HL-60 (cell line): ENCODE results near the gene MTFP1.

Experiments used
- DNase-seq, 2 experiments: peaks; one replicate each; pipeline ENCODE4 v3.0.0-alpha.2; 2010 to 2020; ENCODE audit warnings: low read depth in 1 of 2, low spot score in 1 of 2
- H3K27ac ChIP-seq: fragments of 250-450 bp; sonication (Bioruptor Pico); replicated peaks from 2 replicates; pipeline ENCODE4 v1.5.1; 2020; ENCODE audit warnings: mild to moderate bottlenecking, moderate library complexity
- H3K27me3 ChIP-seq: fragments of 250-450 bp; sonication (Bioruptor Pico); 2 replicates; pipeline ENCODE4 v1.5.1; 2021; ENCODE audit warnings: mild to moderate bottlenecking, moderate library complexity; ENCODE audit not compliant: insufficient read depth, poor library complexity, severe bottlenecking
- H3K4me3 ChIP-seq: replicated peaks from 2 replicates; pipeline ENCODE4 v1.5.1; 2011; ENCODE audit warnings: mild to moderate bottlenecking, control low read depth, low read length; ENCODE audit not compliant: insufficient read depth
- GABPA ChIP-seq: IDR thresholded peaks from 2 replicates; pipeline ENCODE4 v1.6.1; 2012; ENCODE audit warnings: low read depth
- POLR2AphosphoS5 ChIP-seq: IDR thresholded peaks from 2 replicates; pipeline ENCODE4 v1.6.1; 2012; ENCODE audit warnings: low read depth
- SPI1 ChIP-seq: IDR thresholded peaks from 2 replicates; pipeline ENCODE4 v1.6.1; 2012; ENCODE audit warnings: low read depth, mild to moderate bottlenecking, borderline replicate concordance
- TF ChIP-seq, protein P1 (sequence below): IDR thresholded peaks from 2 replicates; pipeline ENCODE4 v1.6.1; 2012; ENCODE audit warnings: low read depth; ENCODE audit not compliant: insufficient replicate concordance
- TF ChIP-seq, protein P2 (sequence below): IDR thresholded peaks from one replicate; pipeline ENCODE4 v1.5.1; 2011; ENCODE audit warnings: low read length, control low read depth, inconsistent platforms; ENCODE audit not compliant: insufficient read depth

Gene MTFP1

DNA sequence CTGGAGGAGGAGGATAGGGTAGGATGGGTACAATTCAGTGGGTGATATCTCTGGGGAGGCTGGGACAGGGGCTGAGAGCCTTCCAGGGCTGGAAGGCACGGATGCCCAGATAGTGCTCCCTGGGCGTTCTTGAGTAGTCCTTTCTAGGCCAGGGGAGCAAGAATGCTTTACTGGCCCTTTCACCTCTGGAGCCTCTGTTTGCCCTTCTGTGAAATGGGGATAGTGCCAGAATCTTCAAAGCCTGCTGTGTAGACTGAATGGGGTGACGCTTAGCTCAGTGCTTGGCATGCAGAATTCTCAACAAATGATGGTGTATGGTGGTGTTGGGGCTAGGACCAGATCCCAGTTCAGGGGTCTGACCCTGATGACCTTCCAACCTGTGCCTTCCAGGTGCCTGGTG lies 7.7 kb downstream of the MTFP1 start:
- Histone ChIP-seq H3K4me3 (no peak overlapping the region), H3K27ac (no peak overlapping the region), H3K27me3 (no peaks in the 10 kb centered on the region)
- DNase-seq = no peak
- no peak for TF ChIP-seq SPI1
- TF ChIP-seq, protein P1, sequence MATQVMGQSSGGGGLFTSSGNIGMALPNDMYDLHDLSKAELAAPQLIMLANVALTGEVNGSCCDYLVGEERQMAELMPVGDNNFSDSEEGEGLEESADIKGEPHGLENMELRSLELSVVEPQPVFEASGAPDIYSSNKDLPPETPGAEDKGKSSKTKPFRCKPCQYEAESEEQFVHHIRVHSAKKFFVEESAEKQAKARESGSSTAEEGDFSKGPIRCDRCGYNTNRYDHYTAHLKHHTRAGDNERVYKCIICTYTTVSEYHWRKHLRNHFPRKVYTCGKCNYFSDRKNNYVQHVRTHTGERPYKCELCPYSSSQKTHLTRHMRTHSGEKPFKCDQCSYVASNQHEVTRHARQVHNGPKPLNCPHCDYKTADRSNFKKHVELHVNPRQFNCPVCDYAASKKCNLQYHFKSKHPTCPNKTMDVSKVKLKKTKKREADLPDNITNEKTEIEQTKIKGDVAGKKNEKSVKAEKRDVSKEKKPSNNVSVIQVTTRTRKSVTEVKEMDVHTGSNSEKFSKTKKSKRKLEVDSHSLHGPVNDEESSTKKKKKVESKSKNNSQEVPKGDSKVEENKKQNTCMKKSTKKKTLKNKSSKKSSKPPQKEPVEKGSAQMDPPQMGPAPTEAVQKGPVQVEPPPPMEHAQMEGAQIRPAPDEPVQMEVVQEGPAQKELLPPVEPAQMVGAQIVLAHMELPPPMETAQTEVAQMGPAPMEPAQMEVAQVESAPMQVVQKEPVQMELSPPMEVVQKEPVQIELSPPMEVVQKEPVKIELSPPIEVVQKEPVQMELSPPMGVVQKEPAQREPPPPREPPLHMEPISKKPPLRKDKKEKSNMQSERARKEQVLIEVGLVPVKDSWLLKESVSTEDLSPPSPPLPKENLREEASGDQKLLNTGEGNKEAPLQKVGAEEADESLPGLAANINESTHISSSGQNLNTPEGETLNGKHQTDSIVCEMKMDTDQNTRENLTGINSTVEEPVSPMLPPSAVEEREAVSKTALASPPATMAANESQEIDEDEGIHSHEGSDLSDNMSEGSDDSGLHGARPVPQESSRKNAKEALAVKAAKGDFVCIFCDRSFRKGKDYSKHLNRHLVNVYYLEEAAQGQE = no peak

DNA sequence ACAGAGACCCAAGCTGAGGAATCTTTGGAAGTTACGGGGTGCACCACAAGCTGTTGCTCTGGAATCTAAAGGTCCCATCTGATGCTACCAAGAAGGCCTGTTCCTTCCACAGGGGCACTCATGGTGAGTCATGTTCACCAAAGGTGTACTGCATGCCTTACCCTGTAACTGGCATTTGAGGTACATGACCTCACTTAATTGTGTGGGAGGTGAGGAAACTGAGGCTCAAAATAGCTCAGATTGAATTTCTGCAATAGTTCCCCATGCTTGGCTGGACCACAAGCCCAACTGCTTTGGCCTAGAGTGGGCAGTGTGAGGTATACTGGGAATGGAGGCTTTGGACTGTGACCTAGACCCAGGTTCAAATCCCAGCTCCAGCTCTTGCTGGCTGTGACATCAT lies 8.2 kb downstream of the MTFP1 start:
- no peaks in the 10 kb centered on the region for H3K27me3 ChIP-seq
- no peak overlapping the region for H3K27ac ChIP-seq
- no peak overlapping the region for H3K4me3 ChIP-seq
- no peak for TF ChIP-seq SPI1
- TF ChIP-seq, protein P1 = no peak
- no peak for TF ChIP-seq POLR2AphosphoS5
- TF ChIP-seq, protein P2, sequence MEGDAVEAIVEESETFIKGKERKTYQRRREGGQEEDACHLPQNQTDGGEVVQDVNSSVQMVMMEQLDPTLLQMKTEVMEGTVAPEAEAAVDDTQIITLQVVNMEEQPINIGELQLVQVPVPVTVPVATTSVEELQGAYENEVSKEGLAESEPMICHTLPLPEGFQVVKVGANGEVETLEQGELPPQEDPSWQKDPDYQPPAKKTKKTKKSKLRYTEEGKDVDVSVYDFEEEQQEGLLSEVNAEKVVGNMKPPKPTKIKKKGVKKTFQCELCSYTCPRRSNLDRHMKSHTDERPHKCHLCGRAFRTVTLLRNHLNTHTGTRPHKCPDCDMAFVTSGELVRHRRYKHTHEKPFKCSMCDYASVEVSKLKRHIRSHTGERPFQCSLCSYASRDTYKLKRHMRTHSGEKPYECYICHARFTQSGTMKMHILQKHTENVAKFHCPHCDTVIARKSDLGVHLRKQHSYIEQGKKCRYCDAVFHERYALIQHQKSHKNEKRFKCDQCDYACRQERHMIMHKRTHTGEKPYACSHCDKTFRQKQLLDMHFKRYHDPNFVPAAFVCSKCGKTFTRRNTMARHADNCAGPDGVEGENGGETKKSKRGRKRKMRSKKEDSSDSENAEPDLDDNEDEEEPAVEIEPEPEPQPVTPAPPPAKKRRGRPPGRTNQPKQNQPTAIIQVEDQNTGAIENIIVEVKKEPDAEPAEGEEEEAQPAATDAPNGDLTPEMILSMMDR = no peak
- TF ChIP-seq GABPA = no peak
- DNase-seq = no peak

DNA sequence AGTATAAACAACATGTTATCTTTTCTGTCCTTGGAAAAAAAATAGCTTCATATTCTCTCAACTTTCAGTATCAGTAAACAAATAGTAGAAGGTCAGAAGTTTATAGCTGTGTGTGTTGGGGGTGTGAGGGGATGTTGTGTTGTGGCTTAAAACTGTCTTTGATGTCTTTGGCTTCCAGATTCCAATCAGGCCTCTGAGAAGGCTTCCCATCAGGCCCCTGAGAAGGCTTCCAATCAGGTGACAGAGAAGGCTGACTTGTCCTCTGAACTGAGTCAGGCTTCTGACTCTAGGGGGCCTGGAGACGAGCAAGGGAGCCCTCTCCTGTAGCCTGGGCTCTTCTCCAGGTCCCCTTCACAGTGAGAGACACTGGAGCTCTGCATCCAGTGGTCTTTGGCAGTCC lies 9.3 kb downstream of the MTFP1 start:
- H3K27me3 ChIP-seq = no peaks in the 10 kb centered on the region
- TF ChIP-seq, protein P2 = no peak
- TF ChIP-seq GABPA (no peak), SPI1 (no peak), POLR2AphosphoS5 (no peak)
- TF ChIP-seq, protein P1 = no peak
- no peak for DNase-seq
- no peak overlapping the region for H3K27ac ChIP-seq
- no peak overlapping the region for H3K4me3 ChIP-seq

DNA sequence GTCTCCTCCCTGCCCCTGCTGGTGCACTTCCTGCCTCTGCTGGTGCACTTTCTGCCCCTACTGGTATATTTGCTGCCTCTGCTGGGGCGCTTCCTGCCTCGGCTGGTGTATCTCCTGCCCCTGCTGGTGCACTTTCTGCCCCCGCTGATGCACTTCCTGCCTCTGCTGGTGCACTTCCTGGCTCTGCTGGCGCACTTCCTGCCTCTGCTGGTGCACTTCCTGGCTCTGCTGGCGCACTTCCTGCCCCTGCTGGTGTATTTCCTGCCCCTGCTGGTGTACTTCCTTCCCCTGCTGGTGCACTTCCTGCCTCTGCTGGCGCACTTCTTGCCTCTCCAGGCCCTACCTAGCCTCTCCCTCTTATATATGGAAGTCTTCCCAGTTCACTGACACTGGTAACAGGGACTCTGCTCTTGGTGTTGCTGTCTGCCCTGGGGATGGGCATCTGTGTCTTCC lies 10.1 kb downstream of the MTFP1 start:
- no peak overlapping the region; the same call in 1 of the 2 replicates for H3K27ac ChIP-seq
- peak; percentile 57 to 62 for DNase-seq
- TF ChIP-seq SPI1 = peak; percentile 62
- TF ChIP-seq GABPA = peak; percentile 74
- TF ChIP-seq, protein P2 = no peak
- no peak for TF ChIP-seq POLR2AphosphoS5
- TF ChIP-seq, protein P1 = no peak
- H3K4me3 ChIP-seq = no peak overlapping the region
- H3K27me3 ChIP-seq = no peaks in the 10 kb centered on the region
